Suprapubic skin (tissue), 4 donors: Measurements from ENCODE around the gene GLOD5.

ENCODE experiments used
- CTCF ChIP-seq, 2 donors: fragments of 200-600 bp in 1 of 2; fragments of 450-650 bp in 1 of 2; sonication (generic) in 1 of 2; IDR thresholded peaks; one replicate each; pipeline ENCODE4 v1.5.1; 2016 to 2019; ENCODE audit warnings: antibody characterized with exemption in 2 of 2, mild to moderate bottlenecking in 1 of 2, moderate library complexity in 1 of 2
- EP300 ChIP-seq: sonication (generic); formaldehyde crosslinking; IDR thresholded peaks from one replicate; pipeline ENCODE4 v1.6.1; 2017; ENCODE audit warnings: antibody characterized with exemption
- POLR2A ChIP-seq, 2 donors: fragments of 450-650 bp; IDR thresholded peaks; one replicate each; pipeline ENCODE4 v1.6.1; 2017; ENCODE audit warnings: antibody characterized with exemption in 2 of 2, mild to moderate bottlenecking in 2 of 2, moderate library complexity in 2 of 2
- POLR2AphosphoS5 ChIP-seq, 3 donors: sonication (generic); formaldehyde crosslinking; IDR thresholded peaks; one replicate each; pipeline ENCODE4 v1.6.1; 2017; ENCODE audit warnings: antibody characterized with exemption in 3 of 3

GRCh38 chrX:48816014-48816810 is 54.7 kb downstream of the GLOD5 start:
- TF ChIP-seq CTCF (IDR thresholded peaks at IDR 0.05), result no peak
- no peak for TF ChIP-seq EP300
- TF ChIP-seq POLR2AphosphoS5 (IDR thresholded peaks at IDR 0.05), result no peak
- TF ChIP-seq POLR2A (IDR thresholded peaks at IDR 0.05), result no peak
